Stomach (tissue), 4 donors: ENCODE data around the gene PMF1.

ENCODE experiments used
- CTCF ChIP-seq, 7 experiments: fragments of 450-650 bp in 4 of 7; fragments of 200-600 bp in 3 of 7; sonication (generic) in 3 of 7; IDR thresholded peaks; one replicate each; pipeline ENCODE4 v1.5.1; 2016 to 2019; ENCODE audit warnings: antibody characterized with exemption in 7 of 7, control low read depth in 2 of 7, mild to moderate bottlenecking in 1 of 7
- POLR2A ChIP-seq, 4 donors: fragments of 450-650 bp; IDR thresholded peaks; one replicate each; pipeline ENCODE4 v1.6.1; 2016; ENCODE audit warnings: antibody characterized with exemption in 4 of 4, control low read depth in 2 of 4, mild to moderate bottlenecking in 1 of 4, moderate library complexity in 1 of 4

GRCh38 chr1:156281693-156282478, 69.1 kb downstream of the PMF1 start:
- TF ChIP-seq CTCF (IDR thresholded peaks at IDR 0.05) (no peak), POLR2A (IDR thresholded peaks at IDR 0.05) (no peak)
